ENCODE results near the gene LCN12. TPM values are rescaled to one million over a fixed set of nuclear protein-coding genes. Genes with fewer than 3 reads are reported as not detected.

Gene LCN12
- total RNA-seq, 1 experiment from 2014 or later, result 0.55 TPM

- ChIA-PET CTCF (no interaction called here), POLR2A (ENCODE audit: unreplicated experiment) (no interaction called here)
- H3K4me1 ChIP-seq (ENCODE audit: insufficient read depth, low read length), result no peaks in the 10 kb centered on the region
- H3K79me2 ChIP-seq (ENCODE audit: low read length), result no peaks in the 10 kb centered on the region
- DNase-seq (no peak), ATAC-seq (no peak)
- H4K20me1 ChIP-seq (ENCODE audit: low read length), result no peaks in the 10 kb centered on the region
- no peaks in the 10 kb centered on the region for H3K36me3 ChIP-seq (ENCODE audit: low read depth, low read length)
- H3K9me2 ChIP-seq (replicated peaks; ENCODE audit: low read length), result no peaks in the 10 kb centered on the region
- intact Hi-C loops (cut with micrococcal nuclease), result no loop called here
- no peaks in the 10 kb centered on the region for H3K27me3 ChIP-seq (ENCODE audit: low read length)
- no peak overlapping the region for H3K27ac ChIP-seq (ENCODE audit: low read length)
- no peak overlapping the region for H3K9ac ChIP-seq (ENCODE audit: low read length)
- no peaks in the 10 kb centered on the region for H3F3A ChIP-seq (ENCODE audit: low read length, unreplicated experiment)
- TF ChIP-seq EZH2 (IDR thresholded peaks at IDR 0.05; ENCODE audit: low read length, unreplicated experiment) (no peak), EZH2phosphoT487 (IDR thresholded peaks at IDR 0.05; ENCODE audit: borderline replicate concordance, low read length) (no peak), CTCF (conservative IDR thresholded peaks at IDR 0.05; ENCODE audit: low read depth, low read length) (no peak)
- H2AFZ ChIP-seq (ENCODE audit: low read length), result no peak overlapping the region
- H3K4me3 ChIP-seq (ENCODE audit: low read length), result no peak overlapping the region
- no TSS peak for BruUV-seq (replicated peaks)
- no peak overlapping the region for H3K4me2 ChIP-seq (ENCODE audit: low read length)
- H3K9me3 ChIP-seq (ENCODE audit: low read length), result no peaks in the 10 kb centered on the region
Observed at GRCh38 chr9:136972335-136972734, 20.3 kb downstream of the LCN12 start.

- DNase-seq (no peak), ATAC-seq (no peak)
- intact Hi-C loops (cut with micrococcal nuclease), result no loop called here
- Histone ChIP-seq H3K9me3 (ENCODE audit: low read length) (no peaks in the 10 kb centered on the region), H3K36me3 (ENCODE audit: low read depth, low read length) (no peaks in the 10 kb centered on the region), H2AFZ (ENCODE audit: low read length) (no peak overlapping the region), H3K4me2 (ENCODE audit: low read length) (no peak overlapping the region), H3K79me2 (ENCODE audit: low read length) (no peaks in the 10 kb centered on the region), H3K4me3 (ENCODE audit: low read length) (no peak overlapping the region), H4K20me1 (ENCODE audit: low read length) (no peaks in the 10 kb centered on the region), H3K4me1 (ENCODE audit: insufficient read depth, low read length) (no peaks in the 10 kb centered on the region), H3K9ac (ENCODE audit: low read length) (no peak overlapping the region), H3K9me2 (replicated peaks; ENCODE audit: low read length) (no peaks in the 10 kb centered on the region), H3K27ac (ENCODE audit: low read length) (no peak overlapping the region), H3K27me3 (ENCODE audit: low read length) (no peaks in the 10 kb centered on the region), H3F3A (ENCODE audit: low read length, unreplicated experiment) (no peaks in the 10 kb centered on the region)
- CTCF ChIA-PET, result no interaction called here
- TF ChIP-seq EZH2 (IDR thresholded peaks at IDR 0.05; ENCODE audit: low read length, unreplicated experiment), result no peak
- no peak for TF ChIP-seq EZH2phosphoT487 (IDR thresholded peaks at IDR 0.05; ENCODE audit: borderline replicate concordance, low read length)
- TF ChIP-seq CTCF (conservative IDR thresholded peaks at IDR 0.05; ENCODE audit: low read depth, low read length), result no peak
- BruUV-seq (replicated peaks), result no TSS peak
- POLR2A ChIA-PET (ENCODE audit: unreplicated experiment), result no interaction called here
Observed at GRCh38 chr9:136972743-136973142, 20.7 kb downstream of the LCN12 start.

GRCh38 chr9:136973618-136974617, 21.8 kb downstream of the LCN12 start:
- Histone ChIP-seq H3K9me3 (ENCODE audit: low read length) (no peaks in the 10 kb centered on the region), H4K20me1 (ENCODE audit: low read length) (no peaks in the 10 kb centered on the region), H3F3A (ENCODE audit: low read length, unreplicated experiment) (no peaks in the 10 kb centered on the region), H3K9me2 (replicated peaks; ENCODE audit: low read length) (no peaks in the 10 kb centered on the region), H3K36me3 (ENCODE audit: low read depth, low read length) (no peaks in the 10 kb centered on the region), H3K9ac (ENCODE audit: low read length) (no peak overlapping the region), H3K79me2 (ENCODE audit: low read length) (no peaks in the 10 kb centered on the region), H3K4me3 (ENCODE audit: low read length) (no peak overlapping the region), H3K4me2 (ENCODE audit: low read length) (no peak overlapping the region), H3K27ac (ENCODE audit: low read length) (no peak overlapping the region), H3K27me3 (ENCODE audit: low read length) (no peaks in the 10 kb centered on the region), H3K4me1 (ENCODE audit: insufficient read depth, low read length) (no peaks in the 10 kb centered on the region), H2AFZ (ENCODE audit: low read length) (no peak overlapping the region)
- no TSS peak for BruUV-seq (replicated peaks)
- DNase-seq (no peak), ATAC-seq (no peak)
- intact Hi-C loops (cut with micrococcal nuclease), result no loop called here
- POLR2A ChIA-PET (ENCODE audit: unreplicated experiment), result no interaction called here
- TF ChIP-seq EZH2phosphoT487 (IDR thresholded peaks at IDR 0.05; ENCODE audit: borderline replicate concordance, low read length) (no peak), CTCF (conservative IDR thresholded peaks at IDR 0.05; ENCODE audit: low read depth, low read length) (no peak), EZH2 (IDR thresholded peaks at IDR 0.05; ENCODE audit: low read length, unreplicated experiment) (no peak)
- CTCF ChIA-PET, result interaction anchor here (0.6 kb wide), 1 partner anchor 37 kb away, joined by 3 read pairs; no protein-coding TSS in a partner anchor

All from PC-3 (cell line).